Measurements from ENCODE around the gene DCAF17. TPM values are rescaled to one million over a fixed set of nuclear protein-coding genes. Genes with fewer than 3 reads are reported as not detected.

Gene DCAF17
- total RNA-seq, 1 experiment from 2014 or later = 11.1 TPM

- Histone ChIP-seq H3K9ac (ENCODE audit: low read length) (no peak overlapping the region), H3K4me3 (ENCODE audit: low read length) (no peak overlapping the region), H3K36me3 (ENCODE audit: low read depth, low read length) (peaks cover 11% of the 10 kb centered on the region), H2AFZ (ENCODE audit: low read length) (no peak overlapping the region), H4K20me1 (ENCODE audit: low read length) (no peaks in the 10 kb centered on the region), H3K4me2 (ENCODE audit: low read length) (peak overlapping the region; percentile 89; the same call in 1 of the 2 replicates), H3K4me1 (ENCODE audit: insufficient read depth, low read length) (peaks cover 19% of the 10 kb centered on the region), H3K9me2 (replicated peaks; ENCODE audit: low read length) (no peaks in the 10 kb centered on the region), H3K27me3 (ENCODE audit: low read length) (no peaks in the 10 kb centered on the region), H3K9me3 (ENCODE audit: low read length) (peaks cover 6% of the 10 kb centered on the region), H3K79me2 (ENCODE audit: low read length) (peaks cover 68% of the 10 kb centered on the region), H3K27ac (ENCODE audit: low read length) (no peak overlapping the region), H3F3A (ENCODE audit: low read length, unreplicated experiment) (no peaks in the 10 kb centered on the region)
- POLR2A ChIA-PET (ENCODE audit: unreplicated experiment) = no interaction called here
- ATAC-seq (no peak), DNase-seq (no peak)
- BruUV-seq (replicated peaks) = no TSS peak
- CTCF ChIA-PET = no interaction called here
- no peak for TF ChIP-seq EZH2 (IDR thresholded peaks at IDR 0.05; ENCODE audit: low read length, unreplicated experiment)
- no peak for TF ChIP-seq CTCF (conservative IDR thresholded peaks at IDR 0.05; ENCODE audit: low read depth, low read length)
- no peak for TF ChIP-seq EZH2phosphoT487 (IDR thresholded peaks at IDR 0.05; ENCODE audit: borderline replicate concordance, low read length)
- intact Hi-C loops (cut with micrococcal nuclease) = loop anchor here (5.0 kb wide), 1 partner anchor 459 kb away; no protein-coding TSS in a partner anchor
These were observed 2.3 kb upstream of the DCAF17 start for GRCh38 chr2:171431677-171432167.

- H2AFZ ChIP-seq (ENCODE audit: low read length) = no peak overlapping the region
- intact Hi-C loops (cut with micrococcal nuclease) = loop anchor here (5.0 kb wide), 1 partner anchor 460 kb away; no protein-coding TSS in a partner anchor
- TF ChIP-seq CTCF (conservative IDR thresholded peaks at IDR 0.05; ENCODE audit: low read depth, low read length) = no peak
- no peak for TF ChIP-seq EZH2 (IDR thresholded peaks at IDR 0.05; ENCODE audit: low read length, unreplicated experiment)
- no peak for TF ChIP-seq EZH2phosphoT487 (IDR thresholded peaks at IDR 0.05; ENCODE audit: borderline replicate concordance, low read length)
These were observed 1.6 kb upstream of the DCAF17 start for GRCh38 chr2:171432206-171432968.

More at GRCh38 chr2:171432206-171432968, 1.6 kb upstream of the DCAF17 start:
- ATAC-seq (no peak), DNase-seq (no peak)
- Histone ChIP-seq H3K9me3 (ENCODE audit: low read length) (peaks cover 6% of the 10 kb centered on the region), H4K20me1 (ENCODE audit: low read length) (no peaks in the 10 kb centered on the region), H3K4me3 (ENCODE audit: low read length) (peak overlapping the region; percentile 90), H3K79me2 (ENCODE audit: low read length) (peaks cover 66% of the 10 kb centered on the region), H3K27ac (ENCODE audit: low read length) (no peak overlapping the region), H3K36me3 (ENCODE audit: low read depth, low read length) (peaks cover 17% of the 10 kb centered on the region), H3K4me2 (ENCODE audit: low read length) (peak overlapping the region; percentile 89), H3K4me1 (ENCODE audit: insufficient read depth, low read length) (peaks cover 19% of the 10 kb centered on the region), H3K9ac (ENCODE audit: low read length) (peak overlapping the region; percentile 95), H3K27me3 (ENCODE audit: low read length) (no peaks in the 10 kb centered on the region), H3K9me2 (replicated peaks; ENCODE audit: low read length) (no peaks in the 10 kb centered on the region), H3F3A (ENCODE audit: low read length, unreplicated experiment) (no peaks in the 10 kb centered on the region)
- ChIA-PET POLR2A (ENCODE audit: unreplicated experiment) (no interaction called here), CTCF (no interaction called here)
- BruUV-seq (replicated peaks) = no TSS peak

Measured in PC-3 (cell line).